Measurements from ENCODE around the gene CYTH3. TPM values are rescaled to one million over a fixed set of nuclear protein-coding genes. Genes with fewer than 3 reads are reported as not detected.
"Not testable (repeated sequence)": the region's sequence is repeated elsewhere in the genome, so short reads cannot be mapped to it uniquely, and the experiment has no call there.

Gene CYTH3
- total RNA-seq, 1 donor from 2014 or later = 14.9 TPM

- no peak for DNase-seq (ENCODE audit: low spot score)
These were observed 118.5 kb downstream of the CYTH3 start for GRCh38 chr7:6153646-6154541.

GRCh38 chr7:6151994-6152735, 120.3 kb downstream of the CYTH3 start:
- no peak for DNase-seq (ENCODE audit: low spot score)

GRCh38 chr7:6151527-6151926, 120.9 kb downstream of the CYTH3 start:
- not testable (repeated sequence) for DNase-seq (ENCODE audit: low spot score)

- DNase-seq (ENCODE audit: low spot score) = no peak
These were observed 122.4 kb downstream of the CYTH3 start for GRCh38 chr7:6149996-6150395.

GRCh38 chr7:6148724-6149360, 123.6 kb downstream of the CYTH3 start:
- DNase-seq (ENCODE audit: low spot score) = no peak

- no peak for DNase-seq (ENCODE audit: low spot score)
These were observed 124.8 kb downstream of the CYTH3 start for GRCh38 chr7:6147627-6148026.

GRCh38 chr7:6146666-6147065, 125.8 kb downstream of the CYTH3 start:
- DNase-seq (ENCODE audit: low spot score) = no peak

GRCh38 chr7:6143997-6144396, 128.4 kb downstream of the CYTH3 start:
- DNase-seq (ENCODE audit: low spot score) = no peak

GRCh38 chr7:6142871-6143380, 129.5 kb downstream of the CYTH3 start:
- no peak for DNase-seq (ENCODE audit: low spot score)

- no peak for DNase-seq (ENCODE audit: low spot score)
These were observed 133.0 kb downstream of the CYTH3 start for GRCh38 chr7:6139189-6139996.

GRCh38 chr7:6136475-6136874, 135.9 kb downstream of the CYTH3 start:
- no peak for DNase-seq (ENCODE audit: low spot score)

- DNase-seq (ENCODE audit: low spot score) = no peak
These were observed 139.2 kb downstream of the CYTH3 start for GRCh38 chr7:6133249-6133648.

GRCh38 chr7:6130007-6130587, 142.3 kb downstream of the CYTH3 start:
- no peak for DNase-seq (ENCODE audit: low spot score)

- no peak for DNase-seq (ENCODE audit: low spot score)
These were observed 144.2 kb downstream of the CYTH3 start for GRCh38 chr7:6128205-6128604.

GRCh38 chr7:6127110-6127490, 145.3 kb downstream of the CYTH3 start:
- no peak for DNase-seq (ENCODE audit: low spot score)

- no peak for DNase-seq (ENCODE audit: low spot score)
These were observed 148.6 kb downstream of the CYTH3 start for GRCh38 chr7:6123843-6124242.

GRCh38 chr7:6121141-6121540, 151.3 kb downstream of the CYTH3 start:
- DNase-seq (ENCODE audit: low spot score) = no peak

- no peak for DNase-seq (ENCODE audit: low spot score)
These were observed 154.9 kb downstream of the CYTH3 start for GRCh38 chr7:6117533-6117932.

GRCh38 chr7:6116211-6116610, 156.2 kb downstream of the CYTH3 start:
- DNase-seq (ENCODE audit: low spot score) = no peak

All from ureter (tissue), 1 donor.